A549 (cell line): ENCODE results near the gene SVOPL. TPM values are rescaled to one million over a fixed set of nuclear protein-coding genes. Genes with fewer than 3 reads are reported as not detected.

Experiments
- ATAC-seq, 2 experiments: fragments of 200-7000 bp in 1 of 2; fragments of >200 bp in 1 of 2; cut with Nextera tagmentation in 1 of 2; cut with Tn5 transposase in 1 of 2; 3 replicates each; pipeline versions ENCODE4 v1.8.0 to v1.9.1; 2018 to 2020; ENCODE audit warnings: mild to moderate bottlenecking in 1 of 2, moderate library complexity in 1 of 2
- CTCF ChIA-PET: fragments of 300-600 bp; sonication (Branson Sonifier 250); formaldehyde crosslinking; extraction: SDS; loops from one replicate; lab custom pipeline; 2021; ENCODE audit warnings: antibody characterized with exemption, inconsistent platforms; lab: Yijun Ruan, JAX
- POLR2A ChIA-PET: fragments of 350-600 bp; formaldehyde crosslinking; extraction: SDS; loops from one replicate; lab custom pipeline; 2021; ENCODE audit warnings: antibody characterized with exemption, inconsistent platforms; lab: Yijun Ruan, JAX
- DNase-seq, 2 experiments: peaks; one replicate each; pipeline versions ENCODE4 v3.0.0 to v3.0.0-alpha.2; 2011 to 2016; ENCODE audit warnings: low read depth in 1 of 2, low spot score in 1 of 2
- FAIRE-seq: peaks from 2 replicates; lab custom pipeline; 2011; peaks lifted over from hg19 to GRCh38; lab: Jason Lieb, UNC
- H3K27ac ChIP-seq, 2 experiments: fragments of >200 bp; sonication (Bioruptor Twin); formaldehyde crosslinking; 3 replicates each; pipeline ENCODE4 v1.5.1; 2016 to 2017
- H3K4me1 ChIP-seq: fragments of >200 bp; sonication (Bioruptor Twin); formaldehyde crosslinking; 3 replicates; pipeline ENCODE4 v1.6.1; 2016
- H3K4me2 ChIP-seq: fragments of >200 bp; sonication (Bioruptor Twin); formaldehyde crosslinking; 3 replicates; pipeline ENCODE4 v1.6.1; 2016
- H3K4me3 ChIP-seq: fragments of >200 bp; sonication (Bioruptor Twin); formaldehyde crosslinking; 3 replicates; pipeline ENCODE4 v1.5.1; 2016
- H3K9me3 ChIP-seq: fragments of >200 bp; sonication (Bioruptor Twin); formaldehyde crosslinking; 3 replicates; pipeline ENCODE4 v1.6.1; 2016
- ATOH8 ChIP-seq: fragments of 250-450 bp; sonication (Bioruptor Pico); IDR thresholded peaks from 2 replicates; pipeline ENCODE4 v1.5.0; 2020; ENCODE audit warnings: low read depth, mild to moderate bottlenecking, moderate library complexity
- BHLHE40 ChIP-seq: IDR thresholded peaks from 2 replicates; pipeline ENCODE4 v1.6.1; 2012; ENCODE audit warnings: low read depth, low read length, inconsistent platforms
- CEBPB ChIP-seq, 2 experiments: fragments of >200 bp in 1 of 2; sonication (Bioruptor Twin) in 1 of 2; formaldehyde crosslinking in 1 of 2; IDR thresholded peaks; 2 replicates each; pipeline ENCODE4 v1.6.1; 2012 to 2016
- EHF ChIP-seq: fragments of 250-450 bp; sonication (Bioruptor Pico); IDR thresholded peaks from 2 replicates; pipeline ENCODE4 v1.5.0; 2020; ENCODE audit warnings: mild to moderate bottlenecking
- EP300 ChIP-seq, 2 experiments: fragments of >200 bp; sonication (Bioruptor Twin); formaldehyde crosslinking; IDR thresholded peaks; 2 replicates in 1 of 2; 3 replicates in 1 of 2; pipeline ENCODE4 v1.6.1; 2016 to 2017
- ESRRA ChIP-seq: fragments of 150-350 bp; IDR thresholded peaks from 2 replicates; pipeline ENCODE4 v1.6.1; 2014; ENCODE audit warnings: mild to moderate bottlenecking, low read length, borderline replicate concordance
- FOSB ChIP-seq: fragments of 250-450 bp; sonication (Bioruptor Pico); IDR thresholded peaks from 2 replicates; pipeline ENCODE4 v1.5.0; 2020; ENCODE audit warnings: mild to moderate bottlenecking, moderate library complexity
- FOXS1 ChIP-seq: fragments of 250-450 bp; sonication (Bioruptor Pico); IDR thresholded peaks from 2 replicates; pipeline ENCODE4 v1.5.0; 2020; ENCODE audit warnings: mild to moderate bottlenecking, moderate library complexity
- GATA3 ChIP-seq: IDR thresholded peaks from 2 replicates; pipeline ENCODE4 v1.6.1; 2012; ENCODE audit warnings: borderline replicate concordance
- HDAC2 ChIP-seq: fragments of 200-600 bp; sonication (generic); IDR thresholded peaks from 2 replicates; pipeline ENCODE4 v1.6.1; 2016
- HES2 ChIP-seq: fragments of >200 bp; sonication (Bioruptor Twin); formaldehyde crosslinking; IDR thresholded peaks from 2 replicates; pipeline ENCODE4 v1.6.1; 2016
- HEYL ChIP-seq: fragments of 250-450 bp; sonication (Bioruptor Pico); IDR thresholded peaks from 2 replicates; pipeline ENCODE4 v1.8.0; 2021; ENCODE audit warnings: mild to moderate bottlenecking, moderate library complexity
- HOXA7 ChIP-seq: fragments of 250-450 bp; sonication (Bioruptor Pico); IDR thresholded peaks from 2 replicates; pipeline ENCODE4 v1.5.0; 2020; ENCODE audit warnings: mild to moderate bottlenecking, moderate library complexity
- HOXB13 ChIP-seq: fragments of 250-450 bp; sonication (Bioruptor Pico); IDR thresholded peaks from 2 replicates; pipeline ENCODE4 v1.5.0; 2020; ENCODE audit warnings: low read depth, mild to moderate bottlenecking, moderate library complexity
- HOXB5 ChIP-seq: fragments of 250-450 bp; sonication (Bioruptor Pico); IDR thresholded peaks from 2 replicates; pipeline ENCODE4 v1.5.0; 2020; ENCODE audit warnings: mild to moderate bottlenecking, moderate library complexity
- KDM5A ChIP-seq: fragments of 200-600 bp; sonication (generic); IDR thresholded peaks from 2 replicates; pipeline ENCODE4 v1.6.1; 2016; ENCODE audit warnings: antibody characterized with exemption, mild to moderate bottlenecking
- NPAS2 ChIP-seq: fragments of 250-450 bp; sonication (Bioruptor Pico); IDR thresholded peaks from 2 replicates; pipeline ENCODE4 v1.8.0; 2022; ENCODE audit warnings: mild to moderate bottlenecking, moderate library complexity, borderline replicate concordance
- NR3C1 ChIP-seq: fragments of >200 bp; sonication (Bioruptor Twin); formaldehyde crosslinking; IDR thresholded peaks from 3 replicates; pipeline ENCODE4 v1.6.1; 2017
- POLR2A ChIP-seq: IDR thresholded peaks from 2 replicates; pipeline ENCODE4 v1.6.1; 2012; ENCODE audit warnings: mild to moderate bottlenecking, low read length
- RNF2 ChIP-seq: fragments of 200-600 bp; sonication (generic); IDR thresholded peaks from 2 replicates; pipeline ENCODE4 v1.6.1; 2016; ENCODE audit warnings: low read depth, mild to moderate bottlenecking, antibody characterized with exemption, moderate library complexity, borderline replicate concordance
- SREBF2 ChIP-seq: fragments of 450-650 bp; IDR thresholded peaks from 2 replicates; pipeline ENCODE4 v1.6.1; 2014; ENCODE audit warnings: mild to moderate bottlenecking, moderate library complexity
- TFCP2L1 ChIP-seq: fragments of 250-450 bp; sonication (Bioruptor Pico); IDR thresholded peaks from 2 replicates; pipeline ENCODE4 v1.5.0; 2021; ENCODE audit warnings: mild to moderate bottlenecking
- TP53 ChIP-seq: fragments of 250-450 bp; sonication (Bioruptor Pico); IDR thresholded peaks from 2 replicates; pipeline ENCODE4 v1.5.0; 2021; ENCODE audit warnings: mild to moderate bottlenecking, moderate library complexity
- ZFP36 ChIP-seq: fragments of 450-650 bp; IDR thresholded peaks from 2 replicates; pipeline ENCODE4 v1.6.1; 2014; ENCODE audit warnings: borderline replicate concordance; ENCODE audit not compliant: partially characterized antibody
- WGBS: methylation state at CpG from one replicate; pipeline ENCODE4 v1.1.6; 2017; ENCODE audit errors: missing lambda C conversion rate; 5-methylcytosine and 5-hydroxymethylcytosine counted together
- polyA plus RNA-seq, 4 experiments: library from polyadenylated mRNA; depleted of rRNA in 3 of 4; stranded (reverse); fragments of >200 nt; fragmentation: RNase III in 1 of 4; extraction: RNeasy Plus Mini Kit Qiagen cat#74134 plus additional on column Dnase treatment in 1 of 4; gene quantifications; 2 replicates in 3 of 4; 3 replicates in 1 of 4; pipeline ENCODE4 v1.2.3, GENCODE V29; 2011 to 2017
- TF ChIP-seq, protein P1 (sequence below): fragments of 450-650 bp; IDR thresholded peaks from 2 replicates; pipeline ENCODE4 v1.6.1; 2014; ENCODE audit warnings: antibody characterized with exemption
- TF ChIP-seq, protein P2 (sequence below): IDR thresholded peaks from 2 replicates; pipeline ENCODE4 v1.6.1; 2012; ENCODE audit warnings: low read depth, borderline replicate concordance
- TF ChIP-seq, protein P3 (sequence below): IDR thresholded peaks from 2 replicates; pipeline ENCODE4 v1.6.1; 2012

Gene SVOPL
- polyA plus RNA-seq, 2 of the 4 experiments (the other 2 are of a cell fraction): 0.21 TPM; not detected in 1

- Histone ChIP-seq H3K27ac (no peak overlapping the region), H3K4me1 (no peaks in the 10 kb centered on the region), H3K9me3 (no peaks in the 10 kb centered on the region), H3K4me2 (no peak overlapping the region), H3K4me3 (no peak overlapping the region)
- CTCF ChIA-PET: no interaction called here
- WGBS: 87% methylated on average over 4 of the region's 4 CpGs
- no peak for DNase-seq
- POLR2A ChIA-PET: no interaction called here
- ATAC-seq: no peak
- no peak for FAIRE-seq
- TF ChIP-seq NPAS2 (CRISPR knock-in tag): no peak
- TF ChIP-seq TFCP2L1 (CRISPR knock-in tag): no peak
- TF ChIP-seq CEBPB (IDR thresholded peaks at IDR 0.05): no peak
- TF ChIP-seq GATA3: no peak
- TF ChIP-seq ESRRA: no peak
- no peak for TF ChIP-seq HOXA7 (CRISPR knock-in tag)
- TF ChIP-seq HEYL: no peak
- TF ChIP-seq, protein P1, sequence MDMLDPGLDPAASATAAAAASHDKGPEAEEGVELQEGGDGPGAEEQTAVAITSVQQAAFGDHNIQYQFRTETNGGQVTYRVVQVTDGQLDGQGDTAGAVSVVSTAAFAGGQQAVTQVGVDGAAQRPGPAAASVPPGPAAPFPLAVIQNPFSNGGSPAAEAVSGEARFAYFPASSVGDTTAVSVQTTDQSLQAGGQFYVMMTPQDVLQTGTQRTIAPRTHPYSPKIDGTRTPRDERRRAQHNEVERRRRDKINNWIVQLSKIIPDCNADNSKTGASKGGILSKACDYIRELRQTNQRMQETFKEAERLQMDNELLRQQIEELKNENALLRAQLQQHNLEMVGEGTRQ: no peak
- no peak for TF ChIP-seq HES2
- no peak for TF ChIP-seq POLR2A
- no peak for TF ChIP-seq RNF2
- TF ChIP-seq KDM5A: no peak
- no peak for TF ChIP-seq EHF
- no peak for TF ChIP-seq HOXB13
- no peak for TF ChIP-seq ZFP36
- TF ChIP-seq BHLHE40: no peak
- TF ChIP-seq SREBF2: no peak
- TF ChIP-seq HOXB5 (CRISPR knock-in tag): no peak
- TF ChIP-seq FOXS1 (CRISPR knock-in tag): no peak
- no peak for TF ChIP-seq HDAC2
Measured at GRCh38 chr7:138581065-138581464, 120.1 kb downstream of the SVOPL start.

GRCh38 chr7:138579671-138580070 lies 121.5 kb downstream of the SVOPL start:
- Histone ChIP-seq H3K4me2 (no peak overlapping the region), H3K9me3 (no peaks in the 10 kb centered on the region), H3K4me1 (no peaks in the 10 kb centered on the region), H3K27ac (no peak overlapping the region), H3K4me3 (no peak overlapping the region)
- 91% methylated on average over 3 of the region's 3 CpGs for WGBS
- no peak for FAIRE-seq
- POLR2A ChIA-PET: no interaction called here
- no peak for TF ChIP-seq KDM5A
- TF ChIP-seq ATOH8 (CRISPR knock-in tag): no peak
- TF ChIP-seq HEYL: no peak
- TF ChIP-seq EP300 (IDR thresholded peaks at IDR 0.05): no peak
- no peak for TF ChIP-seq TP53 (CRISPR knock-in tag)
- TF ChIP-seq CEBPB (IDR thresholded peaks at IDR 0.05): no peak
- no peak for TF ChIP-seq FOSB (CRISPR knock-in tag)
- TF ChIP-seq, protein P2, sequence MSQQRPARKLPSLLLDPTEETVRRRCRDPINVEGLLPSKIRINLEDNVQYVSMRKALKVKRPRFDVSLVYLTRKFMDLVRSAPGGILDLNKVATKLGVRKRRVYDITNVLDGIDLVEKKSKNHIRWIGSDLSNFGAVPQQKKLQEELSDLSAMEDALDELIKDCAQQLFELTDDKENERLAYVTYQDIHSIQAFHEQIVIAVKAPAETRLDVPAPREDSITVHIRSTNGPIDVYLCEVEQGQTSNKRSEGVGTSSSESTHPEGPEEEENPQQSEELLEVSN: no peak
- no peak for TF ChIP-seq ESRRA
- TF ChIP-seq, protein P3, sequence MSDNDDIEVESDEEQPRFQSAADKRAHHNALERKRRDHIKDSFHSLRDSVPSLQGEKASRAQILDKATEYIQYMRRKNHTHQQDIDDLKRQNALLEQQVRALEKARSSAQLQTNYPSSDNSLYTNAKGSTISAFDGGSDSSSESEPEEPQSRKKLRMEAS: no peak
- no peak for TF ChIP-seq BHLHE40
- no peak for TF ChIP-seq NR3C1
- no peak for TF ChIP-seq HES2
- TF ChIP-seq TFCP2L1 (CRISPR knock-in tag): no peak
- CTCF ChIA-PET: no interaction called here
- no peak for ATAC-seq
- DNase-seq: no peak
